ENCODE data around the gene AOAH. TPM values are rescaled to one million over a fixed set of nuclear protein-coding genes. Genes with fewer than 3 reads are reported as not detected.

The AOAH gene
- total and polyA plus RNA-seq, 2 of the 4 experiments (the other 2 are of a cell fraction): not detected

DNA sequence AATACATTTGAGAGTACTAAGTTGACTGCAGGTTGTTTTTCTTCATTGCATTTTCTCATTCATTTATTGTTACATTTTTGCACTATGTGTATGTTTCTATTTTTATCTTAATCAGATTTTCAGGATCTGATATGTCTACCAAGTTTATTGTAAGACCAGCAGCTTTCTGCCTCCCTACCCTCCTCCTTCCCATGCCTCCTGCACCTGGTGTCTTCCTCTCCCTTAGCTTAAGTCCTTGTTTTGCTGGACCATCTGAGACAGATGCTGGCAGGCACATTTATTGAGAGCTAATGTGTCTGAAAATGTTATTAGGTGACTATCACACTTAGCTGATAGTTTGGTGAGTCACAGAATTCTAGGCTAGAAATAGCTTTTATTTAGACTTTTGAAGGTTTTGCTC lies 255.1 kb downstream of the AOAH start:
- ChIA-PET CTCF (no interaction called here), POLR2A (ENCODE audit: unreplicated experiment) (no interaction called here)
- Histone ChIP-seq H4K8ac (ENCODE audit: low read depth in 2 of 2, low read length in 2 of 2) (no peak overlapping the region), H2BK120ac (ENCODE audit: low read depth, low read length) (no peak overlapping the region), H3K4me1 (ENCODE audit: control insufficient read depth, insufficient read depth, low read length) (no peaks in the 10 kb centered on the region), H3K18ac (ENCODE audit: low read depth, low read length) (no peak overlapping the region), H3K9me1 (ENCODE audit: insufficient read depth, low read length) (peaks cover 3% of the 10 kb centered on the region; the same call in 1 of the 2 replicates), H2AFZ (replicated peaks; ENCODE audit: low read length, poor library complexity) (no peak overlapping the region), H4K20me1 (ENCODE audit: insufficient read depth, low read length) (no peaks in the 10 kb centered on the region), H3K23ac (ENCODE audit: low read depth, low read length) (no peak overlapping the region), H3K9ac (ENCODE audit: low read depth, low read length) (no peak overlapping the region), H3K56ac (ENCODE audit: extremely low read depth, insufficient read depth, low read length) (no peak overlapping the region), H2AK9ac (replicated peaks; ENCODE audit: low read depth, low read length, poor library complexity) (no peak overlapping the region), H3K4ac (ENCODE audit: low read depth, low read length) (no peak overlapping the region), H3K9me3 (ENCODE audit: control insufficient read depth, insufficient read depth, low read length) (no peaks in the 10 kb centered on the region), H2BK5ac (ENCODE audit: low read depth, low read length, poor library complexity, severe bottlenecking) (no peak overlapping the region), H3K4me3 (ENCODE audit: insufficient read depth, low read depth, low read length) (no peak overlapping the region), H3K4me2 (ENCODE audit: low read depth, low read length) (no peak overlapping the region), H4K5ac (ENCODE audit: low read depth, low read length) (no peak overlapping the region), H2AK5ac (ENCODE audit: low read depth, low read length) (no peak overlapping the region), H4K91ac (ENCODE audit: insufficient read depth, low read depth, low read length) (no peak overlapping the region), H2BK15ac (ENCODE audit: low read depth, low read length) (no peak overlapping the region), H2BK20ac (ENCODE audit: low read depth, low read length) (no peak overlapping the region), H3K14ac (replicated peaks; ENCODE audit: low read depth, low read length) (no peak overlapping the region), H3K27ac (ENCODE audit: insufficient read depth, low read length) (no peak overlapping the region), H3K36me3 (ENCODE audit: control insufficient read depth, insufficient read depth, low read length) (no peaks in the 10 kb centered on the region), H3K27me3 (ENCODE audit: control insufficient read depth, insufficient read depth, low read length) (peaks cover 4% of the 10 kb centered on the region; the same call in 1 of the 2 replicates), H3K79me1 (ENCODE audit: low read depth in 1 of 2, low read length in 2 of 2) (no peaks in the 10 kb centered on the region)
- intact Hi-C loops (cut with micrococcal nuclease) (no loop called here), dilution Hi-C loops (cut with HindIII; ENCODE audit: low sequenced_read_pairs, unreplicated experiment) (no loop called here), in situ Hi-C loops (cut with MboI; ENCODE audit: low sequenced_read_pairs) (no loop called here)
- ATAC-seq (ENCODE audit: low read depth) (no peak), DNase-seq (no peak)
- no peak for TF ChIP-seq RFX5 (IDR thresholded peaks at IDR 0.05; ENCODE audit: low read depth, low read length)
- no peak for TF ChIP-seq MAZ (IDR thresholded peaks at IDR 0.05; ENCODE audit: borderline replicate concordance, low read depth, low read length)
- no peak for TF ChIP-seq NFE2L2 (IDR thresholded peaks at IDR 0.05; ENCODE audit: low read depth, low read length)
- BruUV-seq (replicated peaks): no TSS peak

Measured in IMR-90 (cell line).